ENCODE data around the gene SPAG7.

SPAG7 gene, protein sequence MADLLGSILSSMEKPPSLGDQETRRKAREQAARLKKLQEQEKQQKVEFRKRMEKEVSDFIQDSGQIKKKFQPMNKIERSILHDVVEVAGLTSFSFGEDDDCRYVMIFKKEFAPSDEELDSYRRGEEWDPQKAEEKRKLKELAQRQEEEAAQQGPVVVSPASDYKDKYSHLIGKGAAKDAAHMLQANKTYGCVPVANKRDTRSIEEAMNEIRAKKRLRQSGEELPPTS

DNA sequence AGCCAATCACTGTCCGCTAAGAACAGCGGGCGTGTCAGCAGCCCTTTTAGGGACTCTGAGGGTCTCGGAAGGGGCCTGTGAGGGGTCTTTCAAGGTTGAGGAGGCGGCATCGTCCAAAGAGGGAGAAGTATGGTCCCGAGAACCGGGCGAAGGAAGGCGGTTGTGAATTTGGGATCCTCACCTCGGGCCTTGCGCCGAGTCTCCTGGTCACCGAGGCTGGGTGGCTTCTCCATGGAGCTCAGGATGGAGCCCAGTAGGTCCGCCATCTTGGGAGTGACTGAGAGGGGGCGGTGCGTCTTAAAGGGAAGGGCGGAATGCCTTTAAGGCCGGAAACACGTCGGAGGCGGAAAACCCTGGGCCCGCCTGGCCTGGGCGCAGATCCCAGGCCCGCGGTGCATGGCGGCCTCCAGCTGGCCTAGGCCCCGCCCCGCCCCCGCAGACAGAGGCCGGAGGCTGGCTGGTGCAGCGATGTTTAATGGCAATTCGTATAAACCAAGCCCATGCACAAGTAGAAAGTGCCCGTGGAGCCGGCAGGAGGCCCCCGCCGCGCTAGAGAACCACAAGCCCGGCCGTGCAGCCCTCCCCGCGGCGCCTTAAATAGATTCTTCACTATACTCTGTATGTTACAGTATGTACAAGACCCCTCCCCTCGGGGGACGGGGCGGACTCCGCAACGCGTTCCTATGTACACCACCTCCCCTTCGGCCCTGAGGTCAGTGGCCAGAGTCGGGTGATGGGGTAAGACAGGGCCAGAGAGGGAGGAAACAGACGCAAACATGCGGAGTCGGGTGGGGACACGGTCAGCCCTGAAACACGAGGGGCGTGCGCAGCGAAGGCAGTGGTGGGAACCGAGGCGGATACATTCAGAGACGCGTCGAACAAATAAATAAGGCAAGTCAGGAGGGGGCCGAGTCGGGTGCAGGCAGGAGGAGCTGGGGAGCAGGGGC, at the start of gene SPAG7:
SPAG7 (minus strand) TSS at position 279 of the 947 bp plus-strand sequence; CDS start at position 266, 13 bp downstream.
- peak within 1 kb of the TSS; percentile 62 for H3K4me3 ChIP-seq (replicated peaks; ENCODE audit: low read depth, low read length)
- peak; percentile 92 for DNase-seq (ENCODE audit: extremely low read depth, low read depth)
- TF ChIP-seq, protein P1, sequence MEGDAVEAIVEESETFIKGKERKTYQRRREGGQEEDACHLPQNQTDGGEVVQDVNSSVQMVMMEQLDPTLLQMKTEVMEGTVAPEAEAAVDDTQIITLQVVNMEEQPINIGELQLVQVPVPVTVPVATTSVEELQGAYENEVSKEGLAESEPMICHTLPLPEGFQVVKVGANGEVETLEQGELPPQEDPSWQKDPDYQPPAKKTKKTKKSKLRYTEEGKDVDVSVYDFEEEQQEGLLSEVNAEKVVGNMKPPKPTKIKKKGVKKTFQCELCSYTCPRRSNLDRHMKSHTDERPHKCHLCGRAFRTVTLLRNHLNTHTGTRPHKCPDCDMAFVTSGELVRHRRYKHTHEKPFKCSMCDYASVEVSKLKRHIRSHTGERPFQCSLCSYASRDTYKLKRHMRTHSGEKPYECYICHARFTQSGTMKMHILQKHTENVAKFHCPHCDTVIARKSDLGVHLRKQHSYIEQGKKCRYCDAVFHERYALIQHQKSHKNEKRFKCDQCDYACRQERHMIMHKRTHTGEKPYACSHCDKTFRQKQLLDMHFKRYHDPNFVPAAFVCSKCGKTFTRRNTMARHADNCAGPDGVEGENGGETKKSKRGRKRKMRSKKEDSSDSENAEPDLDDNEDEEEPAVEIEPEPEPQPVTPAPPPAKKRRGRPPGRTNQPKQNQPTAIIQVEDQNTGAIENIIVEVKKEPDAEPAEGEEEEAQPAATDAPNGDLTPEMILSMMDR (IDR thresholded peaks at IDR 0.05; ENCODE audit: low read depth, low read length, missing control alignments) = no peak

DNA sequence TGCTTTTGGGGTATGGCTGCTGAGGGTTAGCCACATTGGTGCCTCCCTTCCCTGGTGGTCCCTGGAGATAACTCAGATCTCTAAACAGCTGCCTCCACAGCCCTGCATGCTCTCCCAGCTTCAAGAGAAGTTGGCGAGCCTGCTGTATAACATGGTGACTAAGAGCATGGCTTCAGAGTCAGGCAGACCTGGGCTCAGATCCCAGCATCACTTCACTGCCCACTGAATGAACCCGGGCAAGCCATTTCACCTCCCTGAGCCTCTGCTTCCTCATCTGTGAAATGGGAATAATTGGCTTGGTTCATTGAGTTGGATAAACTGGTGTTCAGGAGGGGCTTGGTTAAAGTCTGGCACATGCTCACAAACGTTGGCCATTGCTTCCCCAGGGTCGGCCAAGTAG, 46.7 kb upstream of the SPAG7 start:
- no peak for DNase-seq (ENCODE audit: extremely low read depth, low read depth)
- no peak overlapping the region for H3K4me3 ChIP-seq (replicated peaks; ENCODE audit: low read depth, low read length)
- TF ChIP-seq, protein P1 (IDR thresholded peaks at IDR 0.05; ENCODE audit: low read depth, low read length, missing control alignments) = no peak

DNA sequence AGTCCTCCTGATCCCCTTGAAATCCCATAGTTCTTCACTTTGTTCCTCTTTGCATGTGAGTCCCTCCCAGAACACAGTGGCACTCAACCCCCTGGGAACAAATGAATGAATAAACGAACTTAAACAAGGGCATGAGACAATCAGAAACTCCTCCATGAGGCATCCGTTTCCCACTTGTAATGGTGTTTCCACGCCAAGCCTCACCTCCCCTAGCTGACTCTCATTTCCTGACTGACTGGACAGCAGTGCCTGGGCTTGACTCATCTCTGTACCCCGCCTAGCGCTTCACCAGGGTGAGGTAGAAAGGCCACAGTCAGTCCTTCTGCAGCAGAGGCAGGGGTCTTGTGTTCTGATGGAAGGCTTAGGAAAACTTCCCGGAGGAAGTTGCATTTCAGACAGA, 44.3 kb upstream of the SPAG7 start:
- H3K4me3 ChIP-seq (replicated peaks; ENCODE audit: low read depth, low read length) = no peak overlapping the region
- TF ChIP-seq, protein P1 (IDR thresholded peaks at IDR 0.05; ENCODE audit: low read depth, low read length, missing control alignments) = no peak
- no peak for DNase-seq (ENCODE audit: extremely low read depth, low read depth)

DNA sequence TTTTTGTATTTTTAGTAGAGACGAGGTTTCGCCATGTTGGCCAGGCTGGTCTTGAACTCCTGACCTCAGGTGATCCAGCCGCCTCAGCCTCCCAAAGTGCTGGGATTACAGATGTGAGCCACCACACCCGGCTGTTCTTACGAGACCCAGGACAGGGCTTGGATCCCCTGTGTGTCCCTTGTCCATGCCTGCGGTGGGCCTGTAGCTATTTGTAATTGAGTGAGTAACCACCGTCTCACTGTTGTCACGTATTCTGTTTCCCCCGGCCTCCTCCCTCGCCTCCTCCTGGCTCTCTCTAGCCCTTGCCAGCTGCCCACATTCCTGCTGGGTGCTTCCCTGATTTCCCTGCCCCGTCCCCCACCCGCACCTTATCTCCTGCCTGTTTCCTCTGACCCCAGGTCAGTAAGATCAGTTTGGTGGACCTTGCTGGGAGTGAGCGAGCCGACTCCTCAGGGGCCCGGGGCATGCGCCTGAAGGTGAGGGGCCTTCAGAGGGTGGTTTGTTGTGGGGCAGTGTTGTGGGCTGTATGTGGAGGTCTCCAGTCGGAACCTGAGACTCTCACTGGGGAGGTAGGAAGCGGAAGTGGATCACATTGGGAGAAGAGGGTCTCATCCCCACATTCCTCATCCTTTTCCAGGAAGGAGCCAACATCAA, 35.7 kb upstream of the SPAG7 start:
- no peak overlapping the region for H3K4me3 ChIP-seq (replicated peaks; ENCODE audit: low read depth, low read length)
- TF ChIP-seq, protein P1 (IDR thresholded peaks at IDR 0.05; ENCODE audit: low read depth, low read length, missing control alignments) = no peak
- no peak for DNase-seq (ENCODE audit: extremely low read depth, low read depth)

DNA sequence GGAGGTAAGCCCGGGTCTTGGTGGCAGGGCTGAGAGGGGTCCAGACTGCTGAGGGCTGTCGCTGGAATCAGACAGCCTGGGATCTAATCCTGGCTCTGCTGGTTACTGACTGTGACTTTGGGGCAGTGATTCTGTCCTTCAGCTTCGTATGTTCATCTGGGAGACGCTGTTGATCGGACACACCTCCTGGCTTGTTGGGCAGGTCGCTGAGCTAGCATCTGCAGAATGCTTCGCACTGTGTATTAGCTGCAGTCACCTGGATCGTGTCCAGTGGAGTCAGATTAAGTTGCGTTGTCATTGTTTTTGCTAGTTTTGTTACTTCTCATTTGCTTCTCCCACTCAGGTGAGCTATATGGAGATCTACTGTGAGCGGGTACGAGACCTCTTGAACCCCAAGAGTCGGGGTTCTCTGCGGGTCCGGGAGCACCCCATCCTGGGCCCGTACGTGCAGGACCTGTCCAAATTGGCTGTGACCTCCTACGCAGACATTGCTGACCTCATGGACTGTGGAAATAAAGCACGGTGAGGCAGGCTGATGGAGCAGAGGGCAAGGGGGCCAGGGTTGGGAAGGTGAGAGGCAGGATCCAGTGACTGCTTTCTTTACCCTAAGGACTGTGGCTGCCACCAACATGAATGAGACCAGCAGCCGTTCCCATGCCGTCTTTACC, 34.6 kb upstream of the SPAG7 start:
- TF ChIP-seq, protein P1 (IDR thresholded peaks at IDR 0.05; ENCODE audit: low read depth, low read length, missing control alignments) = no peak
- DNase-seq (ENCODE audit: extremely low read depth, low read depth) = no peak
- no peak overlapping the region for H3K4me3 ChIP-seq (replicated peaks; ENCODE audit: low read depth, low read length)

DNA sequence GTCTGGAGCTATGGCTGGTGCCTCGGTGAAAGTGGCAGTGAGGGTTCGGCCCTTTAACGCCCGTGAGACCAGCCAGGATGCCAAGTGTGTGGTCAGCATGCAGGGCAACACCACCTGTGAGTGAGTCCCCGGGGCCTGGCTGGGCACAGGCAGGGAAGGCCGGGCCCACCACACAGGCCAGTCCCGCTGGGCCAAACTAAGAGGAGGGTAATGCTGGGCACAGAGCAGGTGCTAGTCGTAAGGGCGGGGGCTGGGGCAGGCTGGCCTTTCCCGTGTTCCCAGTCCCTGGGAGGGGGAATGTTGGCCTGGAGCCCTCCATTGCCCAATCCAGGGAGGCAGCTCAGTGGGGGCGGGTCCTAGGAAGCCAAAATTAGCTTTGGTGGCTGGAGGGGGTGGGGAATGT, 32.6 kb upstream of the SPAG7 start:
- TF ChIP-seq, protein P1 (IDR thresholded peaks at IDR 0.05; ENCODE audit: low read depth, low read length, missing control alignments) = no peak
- DNase-seq (ENCODE audit: extremely low read depth, low read depth) = no peak
- H3K4me3 ChIP-seq (replicated peaks; ENCODE audit: low read depth, low read length) = peak overlapping the region; percentile 94; the same call in 1 of the 2 replicates
